IMR-90 (cell line): ENCODE data around the gene BLOC1S4. TPM values are rescaled to one million over a fixed set of nuclear protein-coding genes. Genes with fewer than 3 reads are reported as not detected.
A peak's percentile ranks its signal among the peaks of the same experiment; 100 is the strongest.

ENCODE experiments used
- ATAC-seq: fragments of 200-7000 bp; cut with Tn5 transposase; 2 replicates; pipeline ENCODE4 v1.9.1; 2020; ENCODE audit warnings: low read depth, mild to moderate bottlenecking, moderate library complexity
- BruUV-seq: library from RNA; stranded (reverse); fragments of 400-500 nt; replicated peaks from 2 replicates; lab custom pipeline; 2021; lab: Mats Ljungman, UMichigan
- CTCF ChIA-PET: fragments of 300-600 bp; formaldehyde crosslinking; extraction: SDS; loops from one replicate; lab custom pipeline; 2021; ENCODE audit warnings: antibody characterized with exemption; lab: Yijun Ruan, JAX
- POLR2A ChIA-PET: fragments of 300-600 bp; sonication (Branson Sonifier 250); formaldehyde crosslinking; loops from one replicate; lab custom pipeline; 2022; ENCODE audit warnings: antibody characterized with exemption; ENCODE audit not compliant: unreplicated experiment; lab: Charles Lee
- DNase-seq: peaks from one replicate; pipeline ENCODE4 v3.0.0; 2013
- H2AFZ ChIP-seq: replicated peaks from 2 replicates; pipeline ENCODE3; 2013; ENCODE audit warnings: low read length, mild to moderate bottlenecking; ENCODE audit not compliant: poor library complexity
- H2AK5ac ChIP-seq: 2 replicates; pipeline ENCODE4 v1.6.1; 2013; ENCODE audit warnings: low read depth, low read length, inconsistent platforms
- H2AK9ac ChIP-seq: replicated peaks from 2 replicates; pipeline ENCODE3; 2013; ENCODE audit warnings: mild to moderate bottlenecking, low read depth, low read length, moderate library complexity; ENCODE audit not compliant: poor library complexity
- H2BK120ac ChIP-seq: 2 replicates; pipeline ENCODE4 v1.6.1; 2013; ENCODE audit warnings: low read depth, low read length, inconsistent platforms
- H2BK15ac ChIP-seq: 3 replicates; pipeline ENCODE4 v1.6.1; 2013; ENCODE audit warnings: low read depth, low read length, inconsistent platforms
- H2BK20ac ChIP-seq: 2 replicates; pipeline ENCODE4 v1.6.1; 2013; ENCODE audit warnings: low read depth, mild to moderate bottlenecking, inconsistent platforms, low read length, moderate library complexity
- H2BK5ac ChIP-seq: 2 replicates; pipeline ENCODE4 v1.6.1; 2013; ENCODE audit warnings: mild to moderate bottlenecking, low read depth, low read length, inconsistent platforms; ENCODE audit not compliant: poor library complexity, severe bottlenecking
- H3K14ac ChIP-seq: replicated peaks from 2 replicates; pipeline ENCODE4 v1.6.1; 2013; ENCODE audit warnings: low read depth, low read length, inconsistent platforms
- H3K18ac ChIP-seq: 2 replicates; pipeline ENCODE4 v1.6.1; 2013; ENCODE audit warnings: low read depth, low read length, control low read depth
- H3K23ac ChIP-seq: 2 replicates; pipeline ENCODE4 v1.6.1; 2013; ENCODE audit warnings: low read depth, low read length, inconsistent platforms
- H3K27ac ChIP-seq: 2 replicates; pipeline ENCODE4 v1.5.1; 2013; ENCODE audit warnings: mild to moderate bottlenecking, control low read depth, low read length; ENCODE audit not compliant: insufficient read depth
- H3K27me3 ChIP-seq: 2 replicates; pipeline ENCODE4 v1.6.1; 2013; ENCODE audit warnings: low read length; ENCODE audit not compliant: control insufficient read depth, insufficient read depth
- H3K36me3 ChIP-seq: 2 replicates; pipeline ENCODE4 v1.6.1; 2013; ENCODE audit warnings: low read length, mixed read lengths; ENCODE audit not compliant: control insufficient read depth, insufficient read depth
- H3K4ac ChIP-seq: 2 replicates; pipeline ENCODE4 v1.6.1; 2013; ENCODE audit warnings: low read depth, low read length, inconsistent platforms
- H3K4me1 ChIP-seq: 2 replicates; pipeline ENCODE4 v1.6.1; 2013; ENCODE audit warnings: low read length, mixed read lengths; ENCODE audit not compliant: control insufficient read depth, insufficient read depth
- H3K4me2 ChIP-seq: 2 replicates; pipeline ENCODE4 v1.6.1; 2013; ENCODE audit warnings: low read depth, mild to moderate bottlenecking, control low read depth, low read length, moderate library complexity
- H3K4me3 ChIP-seq: 2 replicates; pipeline ENCODE4 v1.5.1; 2013; ENCODE audit warnings: low read depth, mild to moderate bottlenecking, control low read depth, low read length, moderate library complexity; ENCODE audit not compliant: insufficient read depth
- H3K56ac ChIP-seq: 2 replicates; pipeline ENCODE4 v1.6.1; 2013; ENCODE audit warnings: low read length, inconsistent platforms; ENCODE audit not compliant: insufficient read depth; ENCODE audit errors: extremely low read depth
- H3K79me1 ChIP-seq, 2 experiments: 2 replicates each; pipeline ENCODE4 v1.6.1; 2013; ENCODE audit warnings: low read length in 2 of 2, inconsistent platforms in 1 of 2, low read depth in 1 of 2
- H3K9ac ChIP-seq: 2 replicates; pipeline ENCODE4 v1.6.1; 2013; ENCODE audit warnings: low read depth, low read length, control low read depth
- H3K9me1 ChIP-seq: 2 replicates; pipeline ENCODE4 v1.6.1; 2013; ENCODE audit warnings: low read length, inconsistent platforms; ENCODE audit not compliant: insufficient read depth
- H3K9me3 ChIP-seq: 2 replicates; pipeline ENCODE4 v1.6.1; 2013; ENCODE audit warnings: low read length; ENCODE audit not compliant: control insufficient read depth, insufficient read depth
- H4K20me1 ChIP-seq: 2 replicates; pipeline ENCODE4 v1.6.1; 2013; ENCODE audit warnings: low read length, inconsistent platforms; ENCODE audit not compliant: insufficient read depth
- H4K5ac ChIP-seq: 2 replicates; pipeline ENCODE4 v1.6.1; 2013; ENCODE audit warnings: mild to moderate bottlenecking, low read depth, low read length, control low read depth
- H4K8ac ChIP-seq, 2 experiments: 2 replicates each; pipeline ENCODE4 v1.6.1; 2013; ENCODE audit warnings: low read depth in 2 of 2, low read length in 2 of 2, control low read depth in 1 of 2, inconsistent platforms in 1 of 2
- H4K91ac ChIP-seq: 2 replicates; pipeline ENCODE4 v1.6.1; 2013; ENCODE audit warnings: low read depth, low read length, inconsistent platforms; ENCODE audit not compliant: insufficient read depth
- BHLHE40 ChIP-seq: fragments of 150-350 bp; IDR thresholded peaks from 2 replicates; pipeline ENCODE4 v1.6.1; 2016; ENCODE audit warnings: mild to moderate bottlenecking, low read depth, low read length
- CHD1 ChIP-seq: IDR thresholded peaks from 2 replicates; pipeline ENCODE4 v1.6.1; 2012; ENCODE audit warnings: low read depth, low read length, improper control_type of control experiment
- RFX5 ChIP-seq: IDR thresholded peaks from 2 replicates; pipeline ENCODE4 v1.8.0; 2012; ENCODE audit warnings: low read depth, mild to moderate bottlenecking, low read length, moderate library complexity
- SMC3 ChIP-seq: fragments of 150-350 bp; IDR thresholded peaks from 2 replicates; pipeline ENCODE4 v1.6.1; 2016; ENCODE audit warnings: low read depth, mild to moderate bottlenecking, antibody characterized with exemption, low read length, moderate library complexity
- WGBS, 2 experiments: methylation state at CpG; one replicate each; pipeline versions ENCODE4 v1.1.5 to v1.1.7; 2013; ENCODE audit warnings: missing lambda C conversion rate in 2 of 2; ENCODE audit not compliant: insufficient read length in 1 of 2; ENCODE audit errors: extremely low coverage in 2 of 2; 5-methylcytosine and 5-hydroxymethylcytosine counted together
- dilution Hi-C: fragments of 300-500 bp; cut with HindIII; formaldehyde crosslinking; loops from one replicate; pipeline ENCODE4 v1.14.3; 2018; ENCODE audit warnings: low sequenced_read_pairs; ENCODE audit not compliant: unreplicated experiment
- in situ Hi-C: fragments of 300-500 bp; cut with MboI; formaldehyde crosslinking; loops from 3 replicates; pipeline ENCODE4 v1.14.3; 2019; ENCODE audit warnings: low sequenced_read_pairs, inconsistent platforms, mixed read lengths
- intact Hi-C: fragments of 100-400 bp; cut with micrococcal nuclease; formaldehyde crosslinking; loops from 2 replicates; pipeline ENCODE4 v1.10.0; 2022
- polyA plus RNA-seq, 3 experiments: library from polyadenylated mRNA; depleted of rRNA; stranded (reverse); fragments of >200 nt; gene quantifications; 2 replicates each; pipeline ENCODE4 v1.2.3, GENCODE V29; 2012; ENCODE audit warnings: low replicate concordance in 1 of 3
- total RNA-seq: library from RNA; depleted of rRNA; stranded (reverse); fragments of >200 nt; gene quantifications from 2 replicates; pipeline ENCODE4 v1.2.3, GENCODE V29; 2012
- TF ChIP-seq, protein P1 (sequence below): fragments of 150-350 bp; IDR thresholded peaks from 2 replicates; pipeline ENCODE4 v1.6.1; 2016; ENCODE audit warnings: low read depth, mild to moderate bottlenecking, low read length, moderate library complexity, borderline replicate concordance

Gene BLOC1S4
- total and polyA plus RNA-seq, 2 of the 4 experiments (the other 2 are of a cell fraction): 8.8 to 22.1 TPM

DNA sequence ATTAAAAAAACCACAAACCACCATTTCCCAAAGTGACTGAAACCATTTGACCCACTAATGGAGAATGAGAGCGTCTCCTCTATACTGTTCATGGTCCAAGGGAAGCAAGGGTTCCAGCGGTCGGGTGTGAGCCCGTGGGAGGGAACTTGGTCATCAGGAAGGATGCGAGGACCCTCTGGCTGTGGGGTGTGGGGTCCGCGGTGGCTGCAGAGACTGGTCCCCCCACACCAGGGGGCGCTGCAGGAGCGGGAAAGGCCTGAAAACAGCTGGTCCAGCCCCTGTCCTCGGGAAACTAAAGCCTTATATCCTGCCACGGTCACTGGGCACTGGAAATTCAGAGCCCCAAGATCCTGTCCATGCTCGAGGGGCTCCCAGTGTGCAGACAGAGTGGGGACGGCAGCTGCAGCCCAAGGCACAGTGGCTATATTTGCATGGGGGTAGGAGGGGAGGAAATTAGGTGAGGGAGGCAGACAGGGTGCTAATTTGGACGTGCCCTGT, 4.3 kb downstream of the BLOC1S4 start (continued):
- TF ChIP-seq RFX5: no peak

DNA sequence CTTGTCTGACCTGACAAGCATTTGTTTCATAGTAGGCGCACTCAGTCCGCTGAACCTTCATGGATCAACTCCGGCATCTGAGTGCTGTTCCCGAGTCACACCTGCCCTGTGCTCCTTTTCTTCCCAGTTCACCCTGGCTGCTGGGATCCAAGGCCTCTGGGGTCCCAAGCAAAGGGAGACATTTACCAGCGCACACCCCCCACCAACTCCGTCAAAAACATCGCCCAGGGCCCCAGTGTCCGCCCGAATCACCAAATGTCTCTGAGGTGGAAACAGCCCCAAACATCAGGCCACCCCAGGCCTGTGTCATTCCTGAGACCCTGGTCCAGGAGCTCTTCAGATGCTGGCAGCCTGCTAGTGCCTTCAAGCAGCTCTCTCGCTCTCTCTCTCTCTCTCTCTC, 5.1 kb downstream of the BLOC1S4 start:
- DNase-seq: no peak
- no peak overlapping the region for H2BK15ac ChIP-seq
- peaks cover 4% of the 10 kb centered on the region; the same call in 1 of the 2 replicates for H3K4me1 ChIP-seq
- H3K4me2 ChIP-seq: no peak overlapping the region
- H4K91ac ChIP-seq: no peak overlapping the region
- ChIA-PET POLR2A (no interaction called here), CTCF (interaction anchor here (0.7 to 1.1 kb wide), 2 partner anchors 153 to 299 kb away, joined by 4 to 5 read pairs; no protein-coding TSS in a partner anchor)
- in situ Hi-C loops: loop anchor here (5.0 kb wide), 2 partner anchors 156 to 351 kb away; no protein-coding TSS in a partner anchor
- peaks cover 6% of the 10 kb centered on the region; the same call in 1 of the 2 replicates for H4K20me1 ChIP-seq
- H3K18ac ChIP-seq: no peak overlapping the region
- H3K14ac ChIP-seq: no peak overlapping the region
- no peaks in the 10 kb centered on the region for H3K36me3 ChIP-seq
- no peak overlapping the region for H2BK5ac ChIP-seq
- no peak overlapping the region for H3K56ac ChIP-seq
- no TSS peak for BruUV-seq
- H2AK9ac ChIP-seq: peak overlapping the region; percentile 9
- H4K8ac ChIP-seq: no peak overlapping the region
- 96% methylated on average over 8 of the region's 10 CpGs; no CpG with 5 or more reads in 1 of the 2 experiments for WGBS, 2 experiments
- H3K9ac ChIP-seq: no peak overlapping the region
- no peak overlapping the region for H3K23ac ChIP-seq
- no peak overlapping the region for H3K4ac ChIP-seq
- no peak overlapping the region for H4K5ac ChIP-seq
- no peak overlapping the region for H2AFZ ChIP-seq
- H3K9me1 ChIP-seq: peaks cover 13% of the 10 kb centered on the region
- TF ChIP-seq BHLHE40 (no peak), RFX5 (no peak), CHD1 (no peak), SMC3 (no peak)
- TF ChIP-seq, protein P1, sequence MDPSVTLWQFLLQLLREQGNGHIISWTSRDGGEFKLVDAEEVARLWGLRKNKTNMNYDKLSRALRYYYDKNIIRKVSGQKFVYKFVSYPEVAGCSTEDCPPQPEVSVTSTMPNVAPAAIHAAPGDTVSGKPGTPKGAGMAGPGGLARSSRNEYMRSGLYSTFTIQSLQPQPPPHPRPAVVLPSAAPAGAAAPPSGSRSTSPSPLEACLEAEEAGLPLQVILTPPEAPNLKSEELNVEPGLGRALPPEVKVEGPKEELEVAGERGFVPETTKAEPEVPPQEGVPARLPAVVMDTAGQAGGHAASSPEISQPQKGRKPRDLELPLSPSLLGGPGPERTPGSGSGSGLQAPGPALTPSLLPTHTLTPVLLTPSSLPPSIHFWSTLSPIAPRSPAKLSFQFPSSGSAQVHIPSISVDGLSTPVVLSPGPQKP: no peak
- H3K27me3 ChIP-seq: no peaks in the 10 kb centered on the region
- H2BK120ac ChIP-seq: no peak overlapping the region
- peaks cover 0 to 16% of the 10 kb centered on the region in 2 experiments; a peak in 2 of 4 replicates for H3K79me1 ChIP-seq
- no peak for ATAC-seq
- no peaks in the 10 kb centered on the region for H3K9me3 ChIP-seq
- intact Hi-C loops: loop anchor here (5.0 kb wide), 1 partner anchor 271 kb away; no protein-coding TSS in a partner anchor
- H3K27ac ChIP-seq: no peak overlapping the region
- H3K4me3 ChIP-seq: no peak overlapping the region
- no peak overlapping the region; the same call in 1 of the 2 replicates for H2AK5ac ChIP-seq
- dilution Hi-C loops: no loop called here
- no peak overlapping the region for H2BK20ac ChIP-seq
